ENCODE measurements around the gene EXOSC10.
"Not testable (repeated sequence)": the region's sequence is repeated elsewhere in the genome, so short reads cannot be mapped to it uniquely, and the experiment has no call there.

Gene EXOSC10

GRCh38 chr1:11109047-11109760, 9.5 kb upstream of the EXOSC10 start:
- no peak for DNase-seq (ENCODE audit: low read depth)

GRCh38 chr1:11107599-11107998, 7.9 kb upstream of the EXOSC10 start:
- DNase-seq (ENCODE audit: low read depth), result no peak

GRCh38 chr1:11105586-11105985, 5.9 kb upstream of the EXOSC10 start:
- DNase-seq (ENCODE audit: low read depth), result no peak

GRCh38 chr1:11101347-11101746, 1.7 kb upstream of the EXOSC10 start:
- DNase-seq (ENCODE audit: low read depth), result no peak

- not testable (repeated sequence) for DNase-seq (ENCODE audit: low read depth)
These were observed 1.1 kb upstream of the EXOSC10 start for GRCh38 chr1:11100806-11101205.

- no peak for DNase-seq (ENCODE audit: low read depth)
These were observed 452 bp upstream of the EXOSC10 start for GRCh38 chr1:11100149-11100493.

GRCh38 chr1:11098931-11099309, 749 bp downstream of the EXOSC10 start:
- no peak for DNase-seq (ENCODE audit: low read depth)

- not testable (repeated sequence) for DNase-seq (ENCODE audit: low read depth)
These were observed 15.9 kb downstream of the EXOSC10 start for GRCh38 chr1:11083784-11084183.

GRCh38 chr1:11080931-11081330, 18.7 kb downstream of the EXOSC10 start:
- DNase-seq (ENCODE audit: low read depth), result no peak

- peak; percentile 74 for DNase-seq (ENCODE audit: low read depth)
These were observed 21.0 kb downstream of the EXOSC10 start for GRCh38 chr1:11078631-11079030.

GRCh38 chr1:11073398-11073797, 26.3 kb downstream of the EXOSC10 start:
- DNase-seq (ENCODE audit: low read depth), result not testable (repeated sequence)

- no peak for DNase-seq (ENCODE audit: low read depth)
These were observed 27.3 kb downstream of the EXOSC10 start for GRCh38 chr1:11072216-11072917.

- DNase-seq (ENCODE audit: low read depth), result no peak
These were observed 28.0 kb downstream of the EXOSC10 start for GRCh38 chr1:11071463-11072215.

GRCh38 chr1:11070876-11071275, 28.8 kb downstream of the EXOSC10 start:
- DNase-seq (ENCODE audit: low read depth), result no peak

GRCh38 chr1:11068600-11069473, 30.8 kb downstream of the EXOSC10 start:
- DNase-seq (ENCODE audit: low read depth), result no peak

GRCh38 chr1:11067716-11068599, 31.7 kb downstream of the EXOSC10 start:
- no peak for DNase-seq (ENCODE audit: low read depth)

- no peak for DNase-seq (ENCODE audit: low read depth)
These were observed 33.9 kb downstream of the EXOSC10 start for GRCh38 chr1:11065796-11066195.

GRCh38 chr1:11064942-11065341, 34.7 kb downstream of the EXOSC10 start:
- DNase-seq (ENCODE audit: low read depth), result no peak

GRCh38 chr1:11063937-11064537, 35.6 kb downstream of the EXOSC10 start:
- not testable (repeated sequence) for DNase-seq (ENCODE audit: low read depth)

GRCh38 chr1:11062965-11063401, 36.7 kb downstream of the EXOSC10 start:
- DNase-seq (ENCODE audit: low read depth), result peak; percentile 62

All from stromal cell of bone marrow (primary cell).